ENCODE data around the gene SPDEF. TPM values are rescaled to one million over a fixed set of nuclear protein-coding genes. Genes with fewer than 3 reads are reported as not detected.

The SPDEF gene
- total RNA-seq, 1 experiment from 2014 or later, result not detected

DNA sequence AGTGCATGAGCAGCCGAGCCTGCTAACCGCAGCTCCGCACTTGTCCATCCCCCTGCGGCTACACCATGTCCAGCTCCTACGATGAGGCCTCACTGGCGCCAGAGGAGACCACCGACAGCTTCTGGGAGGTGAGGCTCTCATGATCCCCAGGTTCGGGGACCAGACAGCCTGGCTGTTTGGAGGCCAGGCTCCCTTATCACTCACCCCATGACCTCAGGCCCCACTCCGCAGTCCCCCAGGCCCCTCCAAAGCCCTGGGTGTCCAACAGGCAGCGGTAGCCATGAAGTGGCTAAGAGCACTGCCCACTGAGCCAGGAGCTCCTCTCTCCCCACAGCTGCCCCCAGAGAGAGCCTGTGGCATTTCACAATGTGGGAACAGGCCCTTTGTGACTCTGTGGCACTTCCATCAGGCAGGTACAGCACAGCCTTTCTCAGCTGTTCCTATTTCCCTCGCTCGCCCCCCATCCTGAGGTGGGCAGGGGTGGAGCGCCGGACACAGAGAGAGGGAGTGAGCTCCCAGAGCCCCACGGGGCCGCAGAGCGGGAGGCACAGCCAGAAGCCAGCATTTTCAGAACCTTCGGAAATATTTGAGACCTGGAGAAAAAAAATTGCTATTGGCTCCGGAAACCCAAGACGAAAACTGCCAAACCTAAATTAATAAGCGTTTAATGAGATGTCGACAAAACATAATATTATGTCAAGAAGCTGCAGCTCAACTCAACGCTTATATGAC lies 29.7 kb downstream of the SPDEF start:
- in situ Hi-C loops (cut with HindIII; ENCODE audit: low pct_unique_long_range_greater_than_20kb, low sequenced_read_pairs), result no loop called here
- no peak for DNase-seq (ENCODE audit: low read depth, low spot score)

- no peak for DNase-seq (ENCODE audit: low read depth, low spot score)
- in situ Hi-C loops (cut with HindIII; ENCODE audit: low pct_unique_long_range_greater_than_20kb, low sequenced_read_pairs), result no loop called here
Measured at GRCh38 chr6:34525431-34526175, 30.5 kb downstream of the SPDEF start.

DNA sequence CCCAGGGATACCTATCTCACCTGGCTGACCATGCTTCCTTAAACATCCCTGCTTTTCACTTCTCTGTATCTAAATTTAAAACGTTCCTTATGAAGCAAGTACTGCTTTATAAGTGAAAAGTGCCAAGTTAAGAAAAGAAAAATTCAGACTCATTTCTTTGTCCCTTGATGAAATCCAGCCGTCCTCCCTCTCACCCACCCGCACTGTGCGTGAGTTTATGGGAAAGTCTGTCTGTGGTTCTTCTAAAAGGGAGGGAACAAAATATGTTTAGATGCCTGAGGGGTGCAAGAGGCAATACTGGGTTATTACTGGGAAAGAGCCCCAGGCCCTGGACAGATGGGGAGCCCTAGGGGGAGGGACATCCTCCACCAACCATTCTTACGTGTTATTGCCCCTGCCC lies 31.2 kb downstream of the SPDEF start:
- in situ Hi-C loops (cut with HindIII; ENCODE audit: low pct_unique_long_range_greater_than_20kb, low sequenced_read_pairs), result no loop called here

GRCh38 chr6:34524499-34524898 lies 31.6 kb downstream of the SPDEF start:
- in situ Hi-C loops (cut with HindIII; ENCODE audit: low pct_unique_long_range_greater_than_20kb, low sequenced_read_pairs), result no loop called here
- no peak for DNase-seq (ENCODE audit: low read depth, low spot score)

More for the DNA sequence above, 31.2 kb downstream of the SPDEF start:
- no peak for DNase-seq (ENCODE audit: low read depth, low spot score)

DNA sequence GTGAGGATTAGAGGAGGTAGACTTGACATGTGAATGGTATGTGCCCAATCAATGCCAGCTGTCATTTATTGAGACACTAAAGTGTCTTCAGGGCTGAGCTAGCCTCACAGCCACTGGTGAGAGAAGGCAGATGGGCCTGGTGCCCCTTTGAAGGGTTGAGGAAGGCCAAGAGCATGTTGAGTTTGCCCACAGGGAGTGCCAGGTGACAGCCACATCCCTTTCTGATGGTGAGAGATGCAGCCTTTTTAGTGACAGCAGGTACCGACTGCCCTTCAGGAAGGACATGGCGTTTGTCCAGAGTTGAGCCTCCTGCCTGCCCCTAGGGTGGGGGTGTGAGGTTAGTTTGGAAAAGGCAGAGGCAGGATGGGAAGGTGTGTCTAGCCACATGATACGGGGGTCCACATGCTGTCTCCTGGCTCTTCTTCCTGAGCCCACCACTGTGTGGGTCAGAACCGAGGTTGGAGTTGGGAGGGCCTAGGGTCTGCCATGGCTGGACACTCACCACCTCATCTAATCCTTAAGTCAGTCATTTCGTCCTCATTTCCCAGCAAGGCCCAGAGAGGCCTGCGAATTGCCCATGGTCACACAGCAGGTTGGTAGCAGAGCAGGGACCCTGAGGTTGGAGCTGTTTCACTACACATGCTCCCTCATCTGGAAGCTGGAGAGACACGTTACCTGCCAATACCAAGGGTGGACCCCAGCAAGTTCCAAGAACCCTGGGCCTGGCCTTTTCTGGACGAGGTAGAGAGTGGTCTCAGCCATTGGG lies 32.5 kb downstream of the SPDEF start:
- in situ Hi-C loops (cut with HindIII; ENCODE audit: low pct_unique_long_range_greater_than_20kb, low sequenced_read_pairs), result no loop called here
- no peak for DNase-seq (ENCODE audit: low read depth, low spot score)

DNA sequence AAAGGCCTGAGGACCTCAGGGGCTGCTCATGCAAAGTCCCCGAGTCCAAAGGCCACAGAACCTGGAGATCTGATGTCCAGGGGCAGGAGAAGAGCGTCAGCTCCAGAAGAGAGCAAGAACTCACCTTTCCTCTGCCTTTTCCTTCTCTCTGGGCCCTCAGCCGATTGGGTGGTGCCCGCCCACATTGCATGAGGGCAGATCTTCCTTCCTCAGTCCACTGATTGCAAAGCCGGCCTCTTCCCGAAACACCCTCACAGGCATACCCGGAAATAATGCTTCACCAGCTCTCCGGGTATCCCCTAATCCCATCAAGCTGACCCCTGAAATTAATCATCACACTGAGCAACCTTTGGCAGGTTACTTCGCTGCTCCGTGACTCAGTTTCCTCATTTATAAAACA lies 33.4 kb downstream of the SPDEF start:
- no peak for DNase-seq (ENCODE audit: low read depth, low spot score)
- in situ Hi-C loops (cut with HindIII; ENCODE audit: low pct_unique_long_range_greater_than_20kb, low sequenced_read_pairs), result no loop called here

DNA sequence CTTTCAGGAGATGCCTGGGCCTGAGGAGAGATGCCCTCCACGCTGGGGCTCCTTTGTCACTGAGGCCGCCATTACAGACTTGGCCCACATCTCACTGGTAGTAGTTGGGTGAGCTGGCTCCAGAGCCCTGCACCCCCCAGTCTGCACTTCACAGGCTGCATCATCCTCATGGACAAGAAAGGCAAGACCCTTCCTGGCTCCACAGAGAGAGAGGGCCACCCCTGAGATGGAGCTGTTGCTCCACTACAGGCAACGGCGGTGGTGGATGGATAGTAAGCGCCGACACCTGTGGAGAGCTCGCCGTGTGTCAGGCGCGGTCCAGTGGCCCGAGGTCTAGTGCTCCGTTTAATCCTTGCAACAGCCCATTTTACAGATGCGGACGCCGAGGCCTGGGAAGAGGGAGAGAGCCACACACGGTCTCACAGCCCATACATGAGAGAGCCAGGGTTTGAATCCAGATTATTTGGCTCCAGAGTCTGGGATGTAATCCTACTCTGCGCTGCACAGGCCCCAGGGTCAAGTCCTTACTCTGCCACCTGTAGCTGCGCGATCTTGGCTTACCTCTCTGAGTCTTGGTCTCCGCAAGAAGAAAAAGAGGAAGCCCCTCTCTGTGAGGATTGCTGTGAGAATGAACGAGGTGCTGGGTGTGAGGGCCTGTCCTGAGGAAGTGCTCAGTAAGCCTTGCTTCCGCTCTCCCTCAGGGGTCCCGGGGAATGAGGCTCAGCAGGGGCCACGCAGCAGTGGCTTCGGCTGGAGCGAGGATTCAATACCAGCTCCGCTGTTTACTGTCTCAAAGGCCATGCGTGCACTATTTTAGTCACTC lies 34.5 kb downstream of the SPDEF start:
- in situ Hi-C loops (cut with HindIII; ENCODE audit: low pct_unique_long_range_greater_than_20kb, low sequenced_read_pairs), result no loop called here
- no peak for DNase-seq (ENCODE audit: low read depth, low spot score)

GRCh38 chr6:34520645-34521462 lies 35.3 kb downstream of the SPDEF start:
- no peak for DNase-seq (ENCODE audit: low read depth, low spot score)
- in situ Hi-C loops (cut with HindIII; ENCODE audit: low pct_unique_long_range_greater_than_20kb, low sequenced_read_pairs), result no loop called here

GRCh38 chr6:34519971-34520644 lies 36.0 kb downstream of the SPDEF start:
- no peak for DNase-seq (ENCODE audit: low read depth, low spot score)
- in situ Hi-C loops (cut with HindIII; ENCODE audit: low pct_unique_long_range_greater_than_20kb, low sequenced_read_pairs), result no loop called here

- in situ Hi-C loops (cut with HindIII; ENCODE audit: low pct_unique_long_range_greater_than_20kb, low sequenced_read_pairs), result no loop called here
- DNase-seq (ENCODE audit: low read depth, low spot score), result no peak
Measured at GRCh38 chr6:34518669-34519365, 37.3 kb downstream of the SPDEF start.

DNA sequence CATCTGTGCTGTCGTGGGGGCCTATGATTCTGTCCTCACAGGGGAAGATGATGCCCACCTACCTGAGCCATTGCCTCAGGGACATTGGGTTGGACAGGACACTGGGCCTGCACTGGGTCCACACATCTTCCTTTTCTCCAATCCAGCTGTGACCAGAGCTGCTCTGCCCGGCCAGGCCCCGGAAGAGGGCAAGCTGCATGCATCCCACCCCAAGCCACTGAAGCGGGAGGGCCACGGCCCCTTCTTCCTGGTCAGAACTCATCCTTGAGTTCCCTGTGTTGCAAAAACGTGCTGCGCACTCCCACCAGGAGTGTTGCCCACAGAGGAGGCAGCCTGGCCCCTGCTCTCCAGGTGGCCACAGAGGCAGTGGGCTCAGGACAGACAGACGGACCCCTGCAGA lies 38.2 kb downstream of the SPDEF start:
- no peak for DNase-seq (ENCODE audit: low read depth, low spot score)
- in situ Hi-C loops (cut with HindIII; ENCODE audit: low pct_unique_long_range_greater_than_20kb, low sequenced_read_pairs), result no loop called here

DNA sequence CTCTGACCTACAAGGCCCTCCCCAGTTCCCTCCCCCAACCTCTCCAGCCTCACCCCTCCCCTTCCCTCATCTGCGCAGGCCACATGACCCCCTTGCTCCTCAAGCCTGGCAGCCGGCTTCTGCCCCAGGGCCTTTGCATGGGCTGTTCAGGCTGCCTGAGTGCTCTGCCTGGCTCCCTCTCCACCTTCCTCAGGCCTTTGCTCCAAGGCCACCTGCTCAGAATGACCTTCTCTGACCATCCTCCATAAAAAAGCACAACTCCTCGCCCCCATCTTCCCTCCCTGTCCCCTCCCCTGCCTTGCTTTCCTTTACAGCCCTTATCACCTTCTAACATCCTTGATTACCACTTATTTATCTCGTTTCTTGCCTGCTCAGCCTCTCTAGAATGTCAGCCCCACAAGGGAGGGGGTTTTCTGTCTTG lies 38.7 kb downstream of the SPDEF start:
- in situ Hi-C loops (cut with HindIII; ENCODE audit: low pct_unique_long_range_greater_than_20kb, low sequenced_read_pairs), result no loop called here
- no peak for DNase-seq (ENCODE audit: low read depth, low spot score)

GRCh38 chr6:34516391-34517324 lies 39.5 kb downstream of the SPDEF start:
- DNase-seq (ENCODE audit: low read depth, low spot score), result no peak
- in situ Hi-C loops (cut with HindIII; ENCODE audit: low pct_unique_long_range_greater_than_20kb, low sequenced_read_pairs), result no loop called here

GRCh38 chr6:34515473-34516387 lies 40.4 kb downstream of the SPDEF start:
- no peak for DNase-seq (ENCODE audit: low read depth, low spot score)
- in situ Hi-C loops (cut with HindIII; ENCODE audit: low pct_unique_long_range_greater_than_20kb, low sequenced_read_pairs), result no loop called here

Measured in SK-MEL-5 (cell line).